NCI-H345 treated with DMSO at 0.1 percent for 48 hours (cell line): ENCODE data around the gene IFT25.

ENCODE experiments used
- DNase-seq: peaks from one replicate; lab custom pipeline; 2025; ENCODE audit not compliant: unreplicated experiment; lab: John Stamatoyannopoulos, UW

IFT25 gene

DNA sequence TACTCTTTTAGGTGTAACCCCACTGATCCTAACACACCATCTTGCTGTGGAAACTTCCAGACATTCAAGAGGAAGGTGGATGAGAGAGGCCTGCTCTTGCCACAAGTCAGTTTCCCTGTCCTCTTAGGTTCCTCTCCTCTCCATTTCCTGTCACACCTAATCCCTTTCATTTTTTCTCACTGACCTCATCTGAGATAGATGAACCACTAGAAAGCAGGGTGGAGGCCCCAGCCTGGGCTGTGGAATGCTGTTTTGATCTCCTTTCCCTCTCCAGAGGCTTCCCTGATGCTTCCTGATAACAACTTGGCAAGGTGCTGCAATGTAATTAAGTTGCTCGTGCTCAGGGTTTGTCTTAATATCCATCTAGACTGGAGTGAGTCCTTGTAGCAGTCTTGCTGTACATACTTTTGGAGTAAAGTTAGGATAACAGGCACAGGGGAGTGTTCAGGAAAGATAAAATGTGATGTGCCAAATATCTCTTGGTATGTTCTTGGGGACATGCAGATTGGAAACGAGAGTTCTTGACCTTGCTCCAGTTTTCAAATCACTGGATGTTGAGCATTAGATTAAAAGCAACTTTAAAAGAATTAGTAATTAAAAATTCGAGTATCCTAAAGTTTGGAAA lies 11.8 kb upstream of the IFT25 start:
- DNase-seq = no peak

DNA sequence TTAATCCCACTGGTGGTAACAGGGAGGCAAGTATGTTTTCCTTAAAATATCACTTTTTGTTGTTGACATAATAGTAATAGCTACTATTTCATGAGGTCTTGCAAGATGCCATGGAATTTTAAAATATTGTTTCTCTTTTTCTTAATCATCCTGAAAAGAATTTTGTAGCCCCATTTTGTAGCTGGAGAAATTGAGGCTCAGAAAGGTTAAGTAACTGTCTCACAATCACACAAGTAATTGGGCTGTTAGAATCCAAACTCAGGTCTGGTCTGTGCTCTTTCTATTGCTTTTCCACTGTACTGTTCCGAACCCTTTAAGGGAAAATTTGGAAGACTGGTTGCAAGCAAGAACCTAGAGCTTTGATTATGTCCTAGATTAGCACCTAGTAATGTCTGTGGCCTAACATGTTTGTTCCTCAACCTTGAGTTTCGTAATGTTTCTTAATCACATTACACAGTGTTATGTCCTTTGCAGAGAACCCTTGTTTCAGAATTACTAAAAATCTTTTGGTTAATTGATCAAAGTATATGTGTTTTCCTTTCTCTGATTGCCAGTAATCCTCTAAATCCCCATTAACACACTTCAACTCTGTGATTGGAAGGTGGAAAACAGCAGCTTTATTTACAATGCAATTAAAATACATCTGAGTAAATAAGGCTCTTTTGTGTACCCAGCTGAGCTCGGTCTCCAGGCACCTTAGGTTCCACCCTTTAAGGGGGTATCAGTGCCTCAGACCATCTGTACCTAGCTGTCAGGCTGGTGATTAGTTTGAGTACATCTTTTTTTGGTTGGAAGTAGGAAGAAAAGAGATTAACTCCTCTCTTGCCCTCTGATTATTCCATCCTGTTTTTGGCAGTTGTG lies 11.0 kb upstream of the IFT25 start:
- DNase-seq = peak; percentile 78

DNA sequence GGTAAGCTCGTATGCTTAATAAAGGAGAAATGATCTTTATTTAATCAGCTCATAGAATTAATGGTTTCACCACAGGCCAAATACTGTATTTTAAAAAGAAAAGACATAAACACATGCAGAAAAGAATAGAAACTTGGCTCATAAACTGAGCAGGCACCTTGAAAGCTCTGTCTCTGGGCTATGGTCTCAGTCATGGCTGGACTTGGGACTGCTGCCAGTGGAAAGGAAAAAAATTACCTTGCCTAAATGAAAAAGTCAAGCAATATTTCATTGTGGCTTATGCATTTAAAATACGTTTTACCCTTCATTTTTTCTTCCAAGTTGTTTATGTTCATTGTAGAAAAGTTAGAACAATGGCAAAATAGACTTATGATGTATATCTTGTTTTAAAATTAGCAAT lies 8.6 kb upstream of the IFT25 start:
- DNase-seq = no peak

DNA sequence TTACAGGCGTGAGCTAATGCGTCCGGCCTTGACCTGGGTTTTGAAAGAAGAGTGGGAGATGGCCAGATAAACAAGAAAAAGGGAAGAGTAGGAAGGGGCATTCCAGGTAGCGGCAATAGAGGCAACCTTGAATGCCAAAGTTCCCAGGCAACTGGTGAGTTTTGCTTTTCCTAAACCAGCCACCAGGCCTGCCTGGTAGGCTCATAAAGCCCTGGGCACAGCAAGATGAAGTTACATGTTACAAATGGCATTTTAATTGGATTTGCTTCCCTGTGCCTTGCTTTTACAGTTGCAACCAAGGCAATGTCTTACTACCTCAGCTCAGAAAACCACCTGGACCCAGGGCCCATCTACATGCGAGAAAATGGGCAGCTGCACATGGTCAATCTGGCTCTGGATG lies 6.2 kb upstream of the IFT25 start:
- DNase-seq = no peak

DNA sequence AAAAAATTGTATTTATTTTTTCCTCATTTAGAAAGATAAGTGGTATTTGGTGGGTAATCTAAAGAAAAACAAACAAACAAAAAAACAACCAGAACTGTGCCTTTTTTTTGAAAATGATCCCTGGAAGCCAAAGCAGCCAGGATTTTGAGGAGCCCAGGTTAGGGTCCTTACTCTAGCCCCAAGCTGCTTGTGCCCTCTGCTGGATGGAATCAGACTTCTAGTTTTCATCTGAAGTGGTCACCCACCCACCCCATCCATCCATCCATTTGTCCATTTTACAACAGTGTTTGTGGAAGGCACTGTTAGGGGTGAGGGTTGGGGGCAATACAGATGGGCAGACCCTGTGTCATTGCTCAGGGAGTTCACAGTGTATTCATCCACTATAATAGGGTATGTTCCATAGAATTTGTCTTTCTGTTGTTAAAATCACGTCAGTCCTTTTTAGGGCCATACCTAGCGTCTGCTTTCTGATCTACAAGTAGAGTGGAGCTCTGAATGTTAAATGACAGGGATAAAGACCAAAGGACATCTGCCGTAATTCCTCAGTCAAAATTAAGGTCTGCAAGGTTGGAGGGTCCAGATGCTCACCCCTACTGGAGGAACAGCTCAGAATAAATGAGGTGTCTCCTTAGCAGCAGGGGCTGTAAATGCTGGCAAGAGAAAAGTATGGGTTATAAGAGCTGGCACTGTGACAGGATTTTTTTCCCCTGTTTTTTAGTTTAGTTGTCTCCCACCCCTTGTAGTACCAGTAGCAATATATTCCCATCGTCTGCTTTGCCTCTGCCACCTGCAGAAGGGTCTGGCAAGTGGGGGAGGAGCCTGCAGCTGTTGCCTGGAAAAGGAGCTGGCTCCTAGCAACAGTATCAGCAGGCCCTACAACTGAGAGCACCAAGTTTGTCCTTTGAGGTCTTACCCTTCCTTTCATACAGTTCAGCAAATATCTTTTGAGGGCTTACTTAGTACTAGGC lies 3.8 kb upstream of the IFT25 start:
- DNase-seq = peak; percentile 67

DNA sequence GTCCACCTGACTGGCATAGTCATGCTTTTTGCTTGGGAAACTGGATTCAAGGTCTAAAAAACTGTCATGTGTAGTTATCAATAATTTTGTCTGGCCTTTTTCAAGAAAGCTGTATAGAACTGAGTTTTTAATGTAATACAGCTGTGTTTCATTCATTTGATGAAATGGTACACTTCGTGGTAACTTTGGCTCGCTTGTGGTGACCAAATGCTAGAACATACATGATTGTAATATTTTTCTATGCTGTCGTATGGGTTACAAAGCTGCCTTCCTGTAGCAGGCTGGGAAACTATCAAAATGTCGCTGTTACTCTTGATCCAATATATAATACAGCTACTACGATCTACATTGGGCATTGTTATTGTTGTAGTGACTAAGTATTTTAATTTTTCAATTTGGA lies 2.8 kb upstream of the IFT25 start:
- no peak for DNase-seq

DNA sequence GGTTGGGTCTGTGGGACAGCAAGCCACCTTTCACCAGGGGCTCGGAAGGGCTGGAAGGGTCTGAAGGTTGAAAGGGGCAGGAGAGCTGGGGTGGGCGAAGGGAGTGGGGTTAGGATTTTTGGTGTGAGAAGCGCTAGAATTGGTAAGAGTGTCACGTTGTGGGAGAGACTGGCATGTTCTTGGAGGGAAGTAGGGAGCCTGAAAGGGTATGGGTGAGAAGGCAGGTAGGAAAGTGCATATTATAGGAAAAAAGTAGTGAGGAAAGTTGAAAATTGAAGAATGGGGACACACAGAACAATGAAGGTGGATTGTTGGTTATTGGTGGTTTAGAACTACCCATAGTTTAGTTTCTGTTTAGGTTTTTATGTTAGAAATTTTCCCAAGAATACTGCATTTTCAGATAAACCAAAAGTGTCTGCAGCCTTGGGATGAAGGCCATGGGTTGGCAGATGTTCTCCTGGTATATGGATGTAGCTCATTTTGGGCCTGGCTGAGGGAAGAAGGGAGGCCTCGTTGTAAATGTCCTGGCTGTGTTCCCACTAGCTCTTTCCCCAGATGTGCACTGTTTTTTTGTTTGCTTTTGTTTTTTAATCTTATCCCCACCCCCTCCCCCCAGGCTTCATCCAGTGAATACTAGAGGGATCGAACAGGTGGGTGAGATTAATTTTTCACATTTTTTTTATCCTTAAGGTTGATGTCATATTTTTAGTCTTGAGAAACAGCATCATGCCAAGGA lies 1.8 kb upstream of the IFT25 start:
- DNase-seq = no peak

DNA sequence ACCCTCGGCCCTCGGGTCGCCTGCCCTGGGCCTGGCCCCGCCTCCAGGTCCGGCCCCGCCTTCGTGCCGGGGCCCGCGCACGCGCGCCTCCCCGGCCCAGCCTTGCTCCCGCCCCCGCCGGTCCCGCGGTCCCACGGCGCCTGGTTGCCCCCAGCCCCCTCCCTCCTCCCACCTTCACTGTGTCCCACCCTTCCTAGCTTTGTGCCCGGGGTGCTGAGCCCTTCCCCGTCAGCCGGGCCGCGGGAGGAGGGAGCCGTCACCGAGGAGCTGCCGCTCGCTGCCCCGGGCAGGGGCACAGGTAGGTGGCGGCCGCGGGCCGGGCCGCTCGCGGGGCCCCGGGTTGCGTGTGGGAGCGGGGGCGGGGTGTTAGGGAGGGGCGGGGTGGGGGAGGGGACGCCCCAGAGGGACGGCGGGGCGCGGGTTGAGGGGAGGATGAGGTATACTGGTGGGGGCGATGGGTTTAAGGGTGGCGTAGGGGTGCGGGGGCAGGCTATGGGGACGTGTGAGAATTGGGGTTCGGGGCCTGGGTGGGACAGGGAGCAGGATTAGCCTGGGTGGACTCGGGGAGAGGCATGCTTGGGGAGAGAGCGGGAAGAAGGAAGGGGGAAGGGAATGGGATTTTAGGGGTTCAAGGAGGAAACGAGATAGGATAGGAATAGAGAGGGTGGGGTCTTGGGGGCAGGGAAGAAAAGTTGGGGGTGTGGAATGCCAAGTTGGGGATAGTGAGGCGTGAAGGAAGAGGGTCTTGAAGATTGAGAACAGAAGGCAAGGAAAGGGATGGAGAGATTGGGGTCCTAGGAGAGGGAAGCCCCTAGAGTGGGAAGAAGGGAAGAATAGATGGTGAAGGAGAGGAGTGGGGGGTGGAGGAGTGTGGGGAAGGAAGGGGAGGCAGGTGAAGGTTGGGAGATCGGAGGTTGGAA lies 1.0 kb upstream of the IFT25 start, which contains the start of gene LRRC42:
TSS of gene LRRC42 (plus strand) at position 99 of the 920 bp plus-strand sequence. CDS start 5,650 bp downstream, outside the sequence.
- DNase-seq = no peak

DNA sequence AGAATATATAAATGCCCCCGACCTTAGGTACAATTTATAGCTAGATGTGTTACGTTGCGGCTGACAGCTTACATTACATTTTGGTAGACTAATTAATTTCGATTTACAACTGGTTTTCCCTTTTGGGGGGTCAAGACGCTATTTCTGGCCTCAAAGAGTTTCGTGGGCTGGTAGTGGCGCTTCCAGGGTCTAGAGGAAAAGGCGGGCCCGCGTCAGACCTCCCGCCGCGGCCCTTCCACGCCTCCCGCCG lies 391 bp downstream of the IFT25 start:
- DNase-seq = no peak

DNA sequence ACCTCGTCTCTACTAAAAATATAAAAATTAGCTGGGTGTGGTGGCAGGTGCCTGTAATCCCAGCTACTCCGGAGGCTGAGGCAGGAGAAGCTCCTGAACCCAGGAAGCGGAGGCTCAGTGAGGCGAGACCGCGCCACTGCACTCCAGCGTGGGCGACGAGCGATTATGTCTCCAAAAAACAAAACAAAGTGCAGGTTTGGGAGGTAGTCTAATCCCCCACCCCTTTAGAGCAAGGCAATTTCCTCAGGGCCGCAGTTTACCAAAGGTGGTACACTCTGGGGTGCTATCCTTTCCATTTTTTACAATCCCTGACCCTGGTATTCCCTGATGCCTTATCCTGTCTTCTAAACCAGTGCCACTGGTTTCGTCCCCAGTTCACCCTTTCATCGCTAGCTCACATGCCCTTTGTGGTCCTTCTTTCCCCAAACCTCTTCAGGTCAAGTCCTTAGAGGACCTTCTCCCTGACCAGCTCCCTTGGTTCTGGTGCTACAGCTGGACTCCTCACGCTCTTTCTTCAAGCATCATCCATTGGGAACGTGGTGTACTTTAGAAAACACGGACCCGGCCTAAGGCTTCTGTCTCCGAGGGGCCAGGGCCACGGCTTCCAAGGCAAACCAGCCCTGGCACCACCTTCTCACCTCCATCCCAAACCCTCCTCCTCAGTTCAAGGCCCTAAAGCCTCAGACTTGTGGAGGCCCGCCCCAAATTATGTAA lies 873 bp downstream of the IFT25 start:
- no peak for DNase-seq

DNA sequence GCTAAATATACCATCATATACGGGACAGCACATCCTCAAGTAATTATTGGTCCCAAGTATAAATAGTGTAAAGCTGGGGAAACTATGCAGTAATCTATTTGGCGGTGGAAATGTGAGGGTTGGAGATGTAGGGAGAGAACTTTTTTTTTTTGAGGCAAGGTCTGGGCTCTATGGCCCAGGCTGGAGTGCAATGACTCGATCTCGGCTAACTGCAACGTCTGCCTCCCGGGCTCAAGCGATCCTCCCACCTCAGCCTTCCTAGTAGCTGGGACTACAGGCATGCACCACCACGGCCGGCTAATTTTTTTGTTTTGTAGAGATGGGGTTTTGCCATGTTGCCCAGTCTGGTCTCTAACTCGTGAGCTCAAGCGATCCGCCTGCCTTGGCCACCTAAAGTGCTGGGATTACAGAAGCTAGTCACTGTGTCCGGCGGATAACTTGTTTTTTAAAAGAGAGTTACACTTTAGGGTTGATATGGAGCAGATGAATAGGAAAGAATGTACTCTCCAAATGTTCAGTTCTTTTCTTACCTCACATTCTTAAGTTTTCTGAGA lies 1.9 kb downstream of the IFT25 start:
- no peak for DNase-seq

DNA sequence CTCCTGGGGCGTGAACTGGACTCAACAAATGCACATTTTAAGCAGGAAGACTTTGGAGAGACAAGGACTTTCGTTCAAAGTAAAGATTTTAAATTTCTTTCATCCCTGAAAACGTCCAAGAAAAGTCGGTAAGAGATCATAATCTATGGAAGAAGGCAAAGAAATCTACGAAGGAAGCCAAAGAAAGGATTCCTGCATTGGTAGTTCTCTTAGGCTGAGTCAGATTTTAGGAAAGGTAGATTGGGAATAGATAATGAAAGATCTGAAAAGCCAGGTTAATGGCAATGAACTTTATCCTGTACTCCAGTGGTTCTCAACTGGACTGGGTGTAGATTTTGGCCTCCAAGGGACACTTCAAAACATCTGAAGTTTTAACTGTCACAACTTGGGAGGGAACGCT lies 2.4 kb downstream of the IFT25 start:
- no peak for DNase-seq

DNA sequence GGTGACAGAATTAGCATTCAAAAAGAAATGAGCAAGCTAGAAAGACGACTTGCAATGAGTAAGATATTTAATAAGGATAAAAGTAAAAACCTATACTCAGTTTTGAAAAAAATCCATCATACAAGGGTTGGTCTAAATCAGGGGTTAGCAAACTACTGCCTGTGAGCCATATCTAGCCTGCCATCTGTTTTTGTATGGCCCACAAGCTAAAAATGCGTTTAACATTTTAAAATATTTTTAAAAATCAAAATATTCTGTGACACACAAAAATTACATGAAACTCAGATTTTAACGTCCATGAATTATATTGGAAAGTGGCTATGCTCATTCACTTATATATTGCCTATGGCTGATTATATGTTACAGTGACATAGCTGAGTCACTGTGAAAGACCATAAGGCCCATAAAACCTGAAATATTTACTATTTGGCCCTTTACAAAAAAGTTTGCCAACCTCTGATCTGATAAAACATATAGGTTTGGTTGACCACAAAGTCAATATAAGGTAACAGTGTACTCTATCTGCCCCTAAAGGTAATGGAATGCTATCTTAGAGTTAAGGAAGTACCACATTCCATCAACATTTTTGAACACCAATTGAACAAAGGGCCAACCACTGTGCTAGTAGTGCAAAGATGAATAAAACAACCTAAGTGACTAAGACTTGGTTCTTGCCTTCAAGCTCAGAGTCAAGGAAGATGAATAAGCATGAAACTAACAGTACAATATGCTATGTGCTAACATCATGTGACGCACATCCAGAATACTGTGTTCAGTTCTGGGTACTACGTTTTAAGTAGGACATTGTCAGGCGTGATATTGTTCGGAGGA lies 3.2 kb downstream of the IFT25 start:
- no peak for DNase-seq

DNA sequence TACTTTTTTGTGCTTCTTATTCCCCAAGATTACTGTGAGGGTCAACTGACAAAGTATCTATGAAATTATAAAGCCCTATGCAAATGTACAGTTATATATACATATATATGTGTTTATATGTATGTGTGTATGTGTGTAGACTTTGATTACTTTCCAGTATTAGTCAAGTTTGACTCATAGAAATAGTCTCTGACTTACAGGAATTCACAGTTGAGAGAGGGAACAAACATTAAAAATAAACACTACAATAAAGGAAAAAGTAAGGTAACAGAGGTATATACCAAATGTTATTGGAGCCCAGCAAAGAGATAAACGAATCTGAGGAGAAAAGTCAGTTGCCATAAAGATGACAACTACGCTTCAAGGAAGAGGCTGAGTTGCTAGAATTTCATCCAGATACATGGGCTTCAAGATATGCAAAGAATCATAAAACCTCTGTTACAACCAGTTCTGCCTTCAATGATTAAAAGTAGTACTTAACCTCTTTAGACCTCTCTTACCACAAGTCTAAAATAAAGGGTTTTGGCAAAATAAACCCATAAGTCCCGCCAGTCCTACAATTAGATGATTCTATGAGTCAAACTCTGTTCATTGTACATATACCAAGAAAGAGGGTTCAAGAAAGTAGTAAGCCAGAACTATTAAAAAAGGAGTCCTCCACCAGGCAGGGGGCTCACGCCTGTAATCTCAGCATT lies 7.2 kb downstream of the IFT25 start:
- no peak for DNase-seq

DNA sequence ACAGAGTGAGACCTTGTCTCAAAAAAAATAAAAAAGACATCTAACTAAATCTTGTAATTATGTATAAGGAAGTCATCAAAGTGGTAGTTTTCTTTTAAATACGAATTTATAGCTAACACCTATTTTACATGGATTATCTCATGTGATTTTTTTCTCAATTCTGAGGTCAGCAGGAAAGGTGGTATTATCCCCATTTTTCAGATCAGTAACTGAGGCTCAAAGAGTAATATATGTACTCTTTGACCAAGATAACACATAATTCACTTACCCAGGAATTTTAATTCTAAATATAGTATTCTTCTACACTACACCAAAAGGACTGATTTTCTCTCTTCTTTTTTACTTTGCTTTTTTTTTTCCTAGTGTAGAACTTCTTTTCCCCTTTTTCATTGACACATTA lies 9.1 kb downstream of the IFT25 start:
- no peak for DNase-seq

DNA sequence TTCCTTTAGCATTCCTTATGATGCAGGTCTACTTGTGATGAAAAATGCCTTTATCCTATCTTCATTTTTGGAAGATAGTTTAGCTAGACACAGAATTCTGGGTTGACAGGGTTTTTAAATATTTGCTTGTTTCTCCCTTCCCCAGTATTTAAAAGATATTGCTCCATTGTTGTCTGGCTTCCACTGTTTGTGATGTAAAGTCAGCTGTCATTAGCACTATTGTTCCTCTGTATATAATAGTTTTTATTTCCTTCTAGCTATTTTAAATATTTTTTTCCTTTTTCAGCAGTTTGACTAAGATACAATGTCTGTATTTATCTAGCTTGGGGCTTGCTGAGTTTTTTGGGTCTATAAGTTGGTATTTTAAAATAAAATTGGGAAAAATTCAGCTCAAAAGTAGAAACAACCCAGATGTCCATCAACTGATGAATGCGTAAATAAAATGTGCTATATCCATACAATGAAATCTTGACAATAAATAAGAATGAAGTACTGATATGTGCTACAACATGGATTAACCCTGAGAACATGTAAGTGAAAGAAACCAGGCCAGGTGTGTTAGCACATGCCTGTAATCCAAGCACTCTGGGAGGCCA lies 11.2 kb downstream of the IFT25 start:
- DNase-seq = no peak

DNA sequence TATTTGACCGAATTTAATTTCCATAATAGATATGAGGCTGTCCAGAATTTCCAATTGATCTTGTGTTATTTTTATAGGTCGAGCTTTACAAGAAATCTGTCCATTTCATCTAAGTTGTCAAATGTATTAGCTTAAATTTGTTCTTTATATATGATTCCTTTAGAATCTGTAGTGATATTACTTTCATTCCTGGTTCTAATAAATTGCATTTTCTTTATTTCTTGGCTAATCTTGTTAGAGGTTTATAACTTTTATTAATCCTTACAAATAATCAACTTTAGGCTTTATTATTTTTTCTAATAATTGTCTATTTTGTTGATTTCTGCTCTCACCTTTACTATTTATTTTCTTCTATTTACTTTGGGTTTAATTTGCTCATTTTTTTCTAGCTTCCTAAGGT lies 14.0 kb downstream of the IFT25 start:
- DNase-seq = no peak
